HepG2 (cell line): ENCODE data around the gene ENDOG. TPM values are rescaled to one million over a fixed set of nuclear protein-coding genes. Genes with fewer than 3 reads are reported as not detected.
A peak's percentile ranks its signal among the peaks of the same experiment; 100 is the strongest.

Experiments used
- CHCHD3 ChIP-seq: sonication (generic); formaldehyde crosslinking; IDR thresholded peaks from 2 replicates; pipeline ENCODE4 v1.8.0; 2022; ENCODE audit warnings: mild to moderate bottlenecking, missing genetic modification reagents, moderate library complexity
- DZIP1 ChIP-seq: sonication (generic); formaldehyde crosslinking; IDR thresholded peaks from 2 replicates; pipeline ENCODE4 v1.5.0; 2020; ENCODE audit warnings: mild to moderate bottlenecking, missing genetic modification reagents
- FOXC1 ChIP-seq: sonication (generic); formaldehyde crosslinking; IDR thresholded peaks from 2 replicates; pipeline ENCODE4 v1.8.0; 2022; ENCODE audit warnings: mild to moderate bottlenecking, missing genetic modification reagents, borderline replicate concordance
- GMEB2 ChIP-seq: IDR thresholded peaks from 2 replicates; pipeline ENCODE4 v1.6.1; 2016; ENCODE audit warnings: missing biosample characterization, missing genetic modification reagents, low read depth
- HDAC1 ChIP-seq: sonication (generic); formaldehyde crosslinking; IDR thresholded peaks from 2 replicates; pipeline ENCODE4 v1.5.1; 2020; ENCODE audit warnings: mild to moderate bottlenecking, missing genetic modification reagents
- KDM5A ChIP-seq: fragments of 200-600 bp; sonication (generic); IDR thresholded peaks from 2 replicates; pipeline ENCODE4 v1.7.0; 2018; ENCODE audit warnings: antibody characterized with exemption, mild to moderate bottlenecking, low read length, borderline replicate concordance
- NFKBIZ ChIP-seq: IDR thresholded peaks from 2 replicates; pipeline ENCODE4 v1.6.1; 2018; ENCODE audit warnings: missing genetic modification reagents, missing compliant biosample characterization
- NFYC ChIP-seq: IDR thresholded peaks from 2 replicates; pipeline ENCODE4 v1.6.1; 2016; ENCODE audit warnings: missing genetic modification reagents, missing compliant biosample characterization
- NR2C2 ChIP-seq: sonication (generic); formaldehyde crosslinking; IDR thresholded peaks from 2 replicates; pipeline ENCODE4 v1.4.0; 2020; ENCODE audit warnings: missing genetic modification reagents, mild to moderate bottlenecking, moderate library complexity, borderline replicate concordance
- PHB2 ChIP-seq: fragments of 450-650 bp; IDR thresholded peaks from 2 replicates; pipeline ENCODE4 v1.6.1; 2018; ENCODE audit not compliant: partially characterized antibody
- PLRG1 ChIP-seq: fragments of 450-650 bp; conservative IDR thresholded peaks from 2 replicates; pipeline ENCODE4 v1.6.1; 2016
- TFAP4 ChIP-seq: sonication (generic); IDR thresholded peaks from 2 replicates; pipeline ENCODE4 v1.6.1; 2016; ENCODE audit warnings: low read depth, borderline replicate concordance
- ZC3H4 ChIP-seq: sonication (generic); formaldehyde crosslinking; IDR thresholded peaks from 2 replicates; pipeline ENCODE4 v1.4.0; 2020; ENCODE audit warnings: missing genetic modification reagents, borderline replicate concordance
- ZNF331 ChIP-seq: sonication (generic); formaldehyde crosslinking; IDR thresholded peaks from 2 replicates; pipeline ENCODE4 v1.4.0; 2020; ENCODE audit warnings: missing genetic modification reagents
- ZNF724P ChIP-seq: sonication (generic); formaldehyde crosslinking; IDR thresholded peaks from 2 replicates; pipeline ENCODE4 v1.8.0; 2022; ENCODE audit warnings: missing genetic modification reagents, borderline replicate concordance
- ZNF773 ChIP-seq: sonication (generic); formaldehyde crosslinking; IDR thresholded peaks from 2 replicates; pipeline ENCODE4 v1.4.0; 2020; ENCODE audit warnings: missing genetic modification reagents, borderline replicate concordance
- ZXDC ChIP-seq: sonication (generic); formaldehyde crosslinking; IDR thresholded peaks from 2 replicates; pipeline ENCODE4 v1.5.0; 2020; ENCODE audit warnings: mild to moderate bottlenecking, missing genetic modification reagents
- polyA plus RNA-seq, 8 experiments: library from polyadenylated mRNA; depleted of rRNA in 3 of 8; stranded (reverse) in 7 of 8; unstranded in 1 of 8; fragments of >200 nt; fragmentation: Illumina TruSeq in 4 of 8; extraction: Trizol in 4 of 8; gene quantifications; 2 replicates each; pipeline versions ENCODE4 v1.2.1 to v1.2.3, GENCODE V29; 2011 to 2016; ENCODE audit warnings: low read depth in 4 of 8, missing spikeins in 1 of 8, mixed read lengths in 1 of 8; ENCODE audit not compliant: insufficient read depth in 1 of 8
- total RNA-seq, 5 experiments: library from RNA; depleted of rRNA; stranded (reverse); fragments of >200 nt; fragmentation: Illumina TruSeq; extraction: Trizol; gene quantifications; 2 replicates each; pipeline ENCODE4 v1.2.3, GENCODE V29; 2016; ENCODE audit warnings: low read depth in 1 of 5
- TF ChIP-seq, protein P1 (sequence below): sonication (generic); formaldehyde crosslinking; IDR thresholded peaks from 2 replicates; pipeline ENCODE4 v1.8.1; 2023; ENCODE audit warnings: missing genetic modification reagents, inconsistent platforms, borderline replicate concordance

Gene ENDOG
- total and polyA plus RNA-seq, 2 of the 13 experiments (the other 11 are each of a cell fraction or from before 2014, with no cell fraction given): 26.3 to 28.8 TPM

DNA sequence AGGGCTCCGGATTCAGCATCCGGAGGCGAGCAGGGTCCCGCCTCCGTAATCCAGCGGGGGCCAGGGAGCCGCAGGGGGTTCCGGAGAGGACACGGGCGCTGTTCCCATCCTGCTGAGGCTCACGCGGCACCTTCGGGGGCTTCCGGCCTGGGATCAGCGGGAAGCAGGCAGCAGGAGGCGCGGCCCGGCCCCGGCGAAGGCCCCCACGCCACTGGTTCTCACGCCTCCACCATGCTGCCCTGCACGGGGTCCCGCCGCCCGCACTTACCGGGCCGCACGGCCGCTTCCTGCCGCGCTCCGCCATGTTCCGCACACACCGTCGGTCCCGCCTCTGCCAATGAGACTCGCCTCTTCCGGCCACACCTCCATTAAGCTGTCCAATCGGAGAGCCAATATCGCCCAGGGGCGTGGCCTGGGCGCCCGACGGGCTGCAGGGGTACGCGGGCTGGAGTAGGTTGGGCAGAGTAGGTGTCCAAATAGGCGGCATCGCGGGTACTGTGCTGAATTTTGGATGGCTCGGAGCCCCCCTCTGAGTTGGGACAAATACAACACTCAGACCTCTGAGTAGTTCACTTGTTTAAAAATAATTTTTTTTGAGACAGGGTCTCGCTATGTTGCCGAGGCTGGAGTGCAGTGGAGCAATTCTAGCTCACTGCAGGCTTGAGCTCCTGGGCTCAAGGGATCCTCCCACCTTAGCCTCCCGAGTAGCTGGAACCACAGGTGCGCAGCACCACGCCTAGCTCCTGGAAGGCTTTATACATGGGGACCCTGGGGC is 11.4 kb downstream of the ENDOG start, which contains the start of gene SPOUT1 (continued):
- TF ChIP-seq PLRG1: no peak
- 0 out of 2 replicates have a peak, but pooled peaks have one; percentile 74 for TF ChIP-seq ZXDC (CRISPR knock-in tag)
- 0 out of 2 replicates have a peak, but pooled peaks have one; percentile 38 for TF ChIP-seq GMEB2 (CRISPR knock-in tag)
- peak; percentile 77; the same call in 1 of the 2 replicates for TF ChIP-seq ZNF331 (CRISPR knock-in tag)
- TF ChIP-seq ZC3H4 (CRISPR knock-in tag): 0 out of 2 replicates have a peak, but pooled peaks have one; percentile 69
- no peak for TF ChIP-seq DZIP1 (CRISPR knock-in tag)
- no peak for TF ChIP-seq PHB2
- TF ChIP-seq NFKBIZ: no peak
- TF ChIP-seq CHCHD3 (CRISPR knock-in tag): peak; percentile 92; the same call in 1 of the 2 replicates
- TF ChIP-seq KDM5A: peak; percentile 63
- TF ChIP-seq TFAP4: peak; percentile 14; the same call in 1 of the 2 replicates
- 0 out of 2 replicates have a peak, but pooled peaks have one; percentile 48 for TF ChIP-seq ZNF773 (CRISPR knock-in tag)
- peak; percentile 47; the same call in 1 of the 2 replicates for TF ChIP-seq FOXC1 (CRISPR knock-in tag)
- TF ChIP-seq NR2C2 (CRISPR knock-in tag): peak; percentile 56
- peak; percentile 87 for TF ChIP-seq NFYC (CRISPR knock-in tag)
- TF ChIP-seq, protein P1, sequence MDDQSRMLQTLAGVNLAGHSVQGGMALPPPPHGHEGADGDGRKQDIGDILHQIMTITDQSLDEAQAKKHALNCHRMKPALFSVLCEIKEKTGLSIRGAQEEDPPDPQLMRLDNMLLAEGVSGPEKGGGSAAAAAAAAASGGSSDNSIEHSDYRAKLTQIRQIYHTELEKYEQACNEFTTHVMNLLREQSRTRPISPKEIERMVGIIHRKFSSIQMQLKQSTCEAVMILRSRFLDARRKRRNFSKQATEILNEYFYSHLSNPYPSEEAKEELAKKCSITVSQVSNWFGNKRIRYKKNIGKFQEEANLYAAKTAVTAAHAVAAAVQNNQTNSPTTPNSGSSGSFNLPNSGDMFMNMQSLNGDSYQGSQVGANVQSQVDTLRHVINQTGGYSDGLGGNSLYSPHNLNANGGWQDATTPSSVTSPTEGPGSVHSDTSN (CRISPR knock-in tag): 0 out of 2 replicates have a peak, but pooled peaks have one; percentile 44
- TF ChIP-seq HDAC1: peak; percentile 91
- peak; percentile 81; the same call in 1 of the 2 replicates for TF ChIP-seq ZNF724P (CRISPR knock-in tag)
